SK-N-SH (cell line): ENCODE measurements around the gene SCAPER. TPM values are rescaled to one million over a fixed set of nuclear protein-coding genes. Genes with fewer than 3 reads are reported as not detected.

Experiments
- CTCF ChIA-PET: fragments of 300-600, 350-600 bp; formaldehyde crosslinking; extraction: SDS; loops from one replicate; lab custom pipeline; 2021; lab: Yijun Ruan, JAX
- POLR2A ChIA-PET: fragments of 350-600 bp; sonication (Branson Sonifier 250); formaldehyde crosslinking; extraction: SDS; loops from one replicate; lab custom pipeline; 2020; ENCODE audit warnings: antibody characterized with exemption, inconsistent platforms; lab: Yijun Ruan, JAX
- DNase-seq: peaks from one replicate; pipeline ENCODE4 v3.0.0; 2012
- H2AFZ ChIP-seq: fragments of 200-600 bp; sonication (generic); 2 replicates; pipeline ENCODE4 v1.8.1; 2016; ENCODE audit warnings: antibody characterized with exemption, mild to moderate bottlenecking, low read depth
- H3F3A ChIP-seq: fragments of 200-600 bp; sonication (generic); replicated peaks from 2 replicates; pipeline ENCODE3; 2016; ENCODE audit warnings: antibody characterized with exemption, mild to moderate bottlenecking; ENCODE audit not compliant: insufficient read depth
- H3K27ac ChIP-seq, 2 experiments: fragments of 200-500 bp in 1 of 2; fragments of 200-600 bp in 1 of 2; sonication (Bioruptor generic) in 1 of 2; sonication (generic), shearing (Covaris generic) in 1 of 2; 2 replicates each; pipeline versions ENCODE4 v1.5.1 to v1.6.1; 2014 to 2016; ENCODE audit warnings: low read depth in 2 of 2, inconsistent platforms in 1 of 2, low read length in 1 of 2, mild to moderate bottlenecking in 1 of 2, mixed read lengths in 1 of 2
- H3K27me3 ChIP-seq: fragments of 200-600 bp; sonication (generic), shearing (Covaris generic); 2 replicates; pipeline ENCODE4 v1.6.1; 2016; ENCODE audit warnings: mixed run types; ENCODE audit not compliant: insufficient read depth
- H3K36me3 ChIP-seq, 2 experiments: fragments of 200-500 bp in 1 of 2; fragments of 200-600 bp in 1 of 2; sonication (Bioruptor generic) in 1 of 2; sonication (generic) in 1 of 2; replicated peaks in 1 of 2; 2 replicates each; pipeline versions ENCODE3 to v1.5.1; 2014 to 2016; ENCODE audit warnings: low read length in 1 of 2, mild to moderate bottlenecking in 1 of 2; ENCODE audit not compliant: insufficient read depth in 2 of 2, control insufficient read depth in 1 of 2
- H3K4me1 ChIP-seq, 2 experiments: fragments of 200-500 bp in 1 of 2; fragments of 200-600 bp in 1 of 2; sonication (Bioruptor generic) in 1 of 2; sonication (generic), shearing (Covaris generic) in 1 of 2; 2 replicates each; pipeline versions ENCODE4 v1.5.1 to v1.6.1; 2014 to 2016; ENCODE audit warnings: low read depth in 1 of 2, low read length in 1 of 2, mixed run types in 1 of 2; ENCODE audit not compliant: insufficient read depth in 2 of 2, control insufficient read depth in 1 of 2
- H3K4me2 ChIP-seq: fragments of 200-600 bp; sonication (generic), shearing (Covaris generic); 2 replicates; pipeline ENCODE4 v1.6.1; 2017; ENCODE audit warnings: mixed run types
- H3K4me3 ChIP-seq, 2 experiments: fragments of 200-500 bp in 1 of 2; fragments of 200-600 bp in 1 of 2; sonication (Bioruptor generic) in 1 of 2; sonication (generic), shearing (Covaris generic) in 1 of 2; 2 replicates each; pipeline versions ENCODE4 v1.5.1 to v1.8.1; 2014 to 2016; ENCODE audit warnings: low read depth in 2 of 2, inconsistent platforms in 1 of 2, low read length in 1 of 2, mild to moderate bottlenecking in 1 of 2, mixed read lengths in 1 of 2, moderate library complexity in 1 of 2
- H3K79me2 ChIP-seq: fragments of 200-600 bp; sonication (generic); 2 replicates; pipeline ENCODE4 v1.8.1; 2017; ENCODE audit warnings: mild to moderate bottlenecking; ENCODE audit not compliant: insufficient read depth
- H3K9ac ChIP-seq: fragments of 200-600 bp; sonication (generic); 2 replicates; pipeline ENCODE4 v1.6.1; 2017; ENCODE audit warnings: mixed run types
- H3K9me2 ChIP-seq: fragments of 200-600 bp; sonication (generic); 2 replicates; pipeline ENCODE4 v1.6.1; 2017; ENCODE audit warnings: mixed run types
- H3K9me3 ChIP-seq: fragments of 200-600 bp; sonication (generic); 2 replicates; pipeline ENCODE4 v1.6.1; 2017; ENCODE audit warnings: mixed run types, mild to moderate bottlenecking, moderate library complexity
- H4K20me1 ChIP-seq: fragments of 200-600 bp; sonication (generic); 2 replicates; pipeline ENCODE4 v1.6.1; 2017; ENCODE audit warnings: mild to moderate bottlenecking, mixed run types; ENCODE audit not compliant: insufficient read depth
- ELF1 ChIP-seq: IDR thresholded peaks from 2 replicates; pipeline ENCODE4 v1.4.0; 2012
- EP300 ChIP-seq, 2 experiments: IDR thresholded peaks; 2 replicates each; pipeline versions ENCODE4 v1.4.0 to v1.6.1; 2012; ENCODE audit warnings: borderline replicate concordance in 1 of 2, low read depth in 1 of 2, low read length in 1 of 2
- JUND ChIP-seq: IDR thresholded peaks from 2 replicates; pipeline ENCODE4 v1.4.0; 2012
- MXI1 ChIP-seq: IDR thresholded peaks from 2 replicates; pipeline ENCODE4 v1.6.1; 2012; ENCODE audit warnings: mild to moderate bottlenecking, low read depth, low read length, improper control_type of control experiment
- NFIC ChIP-seq: IDR thresholded peaks from 2 replicates; pipeline ENCODE4 v1.4.0; 2012; ENCODE audit warnings: borderline replicate concordance
- POLR2AphosphoS5 ChIP-seq: IDR thresholded peaks from 2 replicates; pipeline ENCODE4 v1.6.1; 2012; ENCODE audit warnings: low read depth, low read length
- SIN3A ChIP-seq: IDR thresholded peaks from 2 replicates; pipeline ENCODE4 v1.6.1; 2012; ENCODE audit warnings: low read depth, mild to moderate bottlenecking, low read length, moderate library complexity, borderline replicate concordance
- SMC3 ChIP-seq: IDR thresholded peaks from 2 replicates; pipeline ENCODE4 v1.6.1; 2012; ENCODE audit warnings: low read depth, low read length, improper control_type of control experiment
- polyA plus RNA-seq, 3 experiments: library from polyadenylated mRNA; depleted of rRNA; stranded (reverse); fragments of >200 nt; gene quantifications; 2 replicates each; pipeline ENCODE4 v1.2.3, GENCODE V29; 2012
- TF ChIP-seq, protein P1 (sequence below): fragments of 200-600 bp; sonication (generic); IDR thresholded peaks from 2 replicates; pipeline ENCODE4 v1.6.1; 2017; ENCODE audit warnings: antibody characterized with exemption, mild to moderate bottlenecking, moderate library complexity
- TF ChIP-seq, protein P2 (sequence below): IDR thresholded peaks from 2 replicates; pipeline ENCODE4 v1.4.0; 2012; ENCODE audit warnings: low read depth, borderline replicate concordance
- TF ChIP-seq, protein P3 (sequence below): fragments of 150-350 bp; IDR thresholded peaks from 2 replicates; pipeline ENCODE4 v1.6.1; 2017; ENCODE audit warnings: antibody characterized with exemption, low read length, low read depth, borderline replicate concordance
- TF ChIP-seq, protein P4 (sequence below): IDR thresholded peaks from 2 replicates; pipeline ENCODE4 v1.4.0; 2012; ENCODE audit warnings: low read depth, borderline replicate concordance
- TF ChIP-seq, protein P5 (sequence below): IDR thresholded peaks from 2 replicates; pipeline ENCODE4; 2012

SCAPER gene
- polyA plus RNA-seq, 1 of the 3 experiments (the other 2 are of a cell fraction) = 1.8 TPM

DNA sequence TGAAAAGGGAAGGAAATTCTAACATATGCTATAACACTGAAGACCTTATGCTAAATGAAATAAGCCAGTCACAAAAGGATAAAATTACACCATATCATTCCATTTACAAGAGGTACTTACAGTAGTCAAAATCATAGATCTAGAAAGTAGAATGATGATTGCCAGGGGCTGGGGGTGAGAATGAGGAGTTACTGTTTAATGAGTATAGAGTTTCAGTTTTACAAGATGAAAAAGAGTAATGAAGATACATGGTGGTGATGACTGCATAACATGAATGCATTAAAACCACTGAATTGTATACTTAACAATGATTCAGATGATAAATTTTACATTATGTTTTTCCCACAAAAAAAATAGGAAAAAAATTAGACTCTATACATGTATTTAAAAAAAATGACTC, 152.6 kb downstream of the SCAPER start:
- no peak overlapping the region for H3K4me3 ChIP-seq
- H3K4me1 ChIP-seq = no peaks in the 10 kb centered on the region
- H3K79me2 ChIP-seq = no peaks in the 10 kb centered on the region
- POLR2A ChIA-PET = no interaction called here
- no peaks in the 10 kb centered on the region for H3K9me3 ChIP-seq
- DNase-seq = no peak
- H2AFZ ChIP-seq = no peak overlapping the region
- no peak overlapping the region for H3K4me2 ChIP-seq
- H3K36me3 ChIP-seq = peaks cover 9 to 10% of the 10 kb centered on the region in 2 experiments
- H4K20me1 ChIP-seq = no peaks in the 10 kb centered on the region
- no peak for TF ChIP-seq MXI1
- no peak for TF ChIP-seq JUND
- TF ChIP-seq, protein P1, sequence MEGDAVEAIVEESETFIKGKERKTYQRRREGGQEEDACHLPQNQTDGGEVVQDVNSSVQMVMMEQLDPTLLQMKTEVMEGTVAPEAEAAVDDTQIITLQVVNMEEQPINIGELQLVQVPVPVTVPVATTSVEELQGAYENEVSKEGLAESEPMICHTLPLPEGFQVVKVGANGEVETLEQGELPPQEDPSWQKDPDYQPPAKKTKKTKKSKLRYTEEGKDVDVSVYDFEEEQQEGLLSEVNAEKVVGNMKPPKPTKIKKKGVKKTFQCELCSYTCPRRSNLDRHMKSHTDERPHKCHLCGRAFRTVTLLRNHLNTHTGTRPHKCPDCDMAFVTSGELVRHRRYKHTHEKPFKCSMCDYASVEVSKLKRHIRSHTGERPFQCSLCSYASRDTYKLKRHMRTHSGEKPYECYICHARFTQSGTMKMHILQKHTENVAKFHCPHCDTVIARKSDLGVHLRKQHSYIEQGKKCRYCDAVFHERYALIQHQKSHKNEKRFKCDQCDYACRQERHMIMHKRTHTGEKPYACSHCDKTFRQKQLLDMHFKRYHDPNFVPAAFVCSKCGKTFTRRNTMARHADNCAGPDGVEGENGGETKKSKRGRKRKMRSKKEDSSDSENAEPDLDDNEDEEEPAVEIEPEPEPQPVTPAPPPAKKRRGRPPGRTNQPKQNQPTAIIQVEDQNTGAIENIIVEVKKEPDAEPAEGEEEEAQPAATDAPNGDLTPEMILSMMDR = no peak
- TF ChIP-seq, protein P2, sequence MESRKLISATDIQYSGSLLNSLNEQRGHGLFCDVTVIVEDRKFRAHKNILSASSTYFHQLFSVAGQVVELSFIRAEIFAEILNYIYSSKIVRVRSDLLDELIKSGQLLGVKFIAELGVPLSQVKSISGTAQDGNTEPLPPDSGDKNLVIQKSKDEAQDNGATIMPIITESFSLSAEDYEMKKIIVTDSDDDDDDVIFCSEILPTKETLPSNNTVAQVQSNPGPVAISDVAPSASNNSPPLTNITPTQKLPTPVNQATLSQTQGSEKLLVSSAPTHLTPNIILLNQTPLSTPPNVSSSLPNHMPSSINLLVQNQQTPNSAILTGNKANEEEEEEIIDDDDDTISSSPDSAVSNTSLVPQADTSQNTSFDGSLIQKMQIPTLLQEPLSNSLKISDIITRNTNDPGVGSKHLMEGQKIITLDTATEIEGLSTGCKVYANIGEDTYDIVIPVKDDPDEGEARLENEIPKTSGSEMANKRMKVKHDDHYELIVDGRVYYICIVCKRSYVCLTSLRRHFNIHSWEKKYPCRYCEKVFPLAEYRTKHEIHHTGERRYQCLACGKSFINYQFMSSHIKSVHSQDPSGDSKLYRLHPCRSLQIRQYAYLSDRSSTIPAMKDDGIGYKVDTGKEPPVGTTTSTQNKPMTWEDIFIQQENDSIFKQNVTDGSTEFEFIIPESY = no peak
- TF ChIP-seq NFIC = no peak
- no peak for TF ChIP-seq EP300 (IDR thresholded peaks at IDR 0.05; ENCODE audit: borderline replicate concordance in 1 of 2, low read depth in 1 of 2, low read length in 1 of 2)
- TF ChIP-seq ELF1 = no peak
- TF ChIP-seq SMC3 = no peak
- no peak for TF ChIP-seq POLR2AphosphoS5
- TF ChIP-seq, protein P3, sequence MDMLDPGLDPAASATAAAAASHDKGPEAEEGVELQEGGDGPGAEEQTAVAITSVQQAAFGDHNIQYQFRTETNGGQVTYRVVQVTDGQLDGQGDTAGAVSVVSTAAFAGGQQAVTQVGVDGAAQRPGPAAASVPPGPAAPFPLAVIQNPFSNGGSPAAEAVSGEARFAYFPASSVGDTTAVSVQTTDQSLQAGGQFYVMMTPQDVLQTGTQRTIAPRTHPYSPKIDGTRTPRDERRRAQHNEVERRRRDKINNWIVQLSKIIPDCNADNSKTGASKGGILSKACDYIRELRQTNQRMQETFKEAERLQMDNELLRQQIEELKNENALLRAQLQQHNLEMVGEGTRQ = no peak
- TF ChIP-seq, protein P4, sequence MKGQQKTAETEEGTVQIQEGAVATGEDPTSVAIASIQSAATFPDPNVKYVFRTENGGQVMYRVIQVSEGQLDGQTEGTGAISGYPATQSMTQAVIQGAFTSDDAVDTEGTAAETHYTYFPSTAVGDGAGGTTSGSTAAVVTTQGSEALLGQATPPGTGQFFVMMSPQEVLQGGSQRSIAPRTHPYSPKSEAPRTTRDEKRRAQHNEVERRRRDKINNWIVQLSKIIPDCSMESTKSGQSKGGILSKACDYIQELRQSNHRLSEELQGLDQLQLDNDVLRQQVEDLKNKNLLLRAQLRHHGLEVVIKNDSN = no peak
- TF ChIP-seq SIN3A = no peak
- TF ChIP-seq, protein P5, sequence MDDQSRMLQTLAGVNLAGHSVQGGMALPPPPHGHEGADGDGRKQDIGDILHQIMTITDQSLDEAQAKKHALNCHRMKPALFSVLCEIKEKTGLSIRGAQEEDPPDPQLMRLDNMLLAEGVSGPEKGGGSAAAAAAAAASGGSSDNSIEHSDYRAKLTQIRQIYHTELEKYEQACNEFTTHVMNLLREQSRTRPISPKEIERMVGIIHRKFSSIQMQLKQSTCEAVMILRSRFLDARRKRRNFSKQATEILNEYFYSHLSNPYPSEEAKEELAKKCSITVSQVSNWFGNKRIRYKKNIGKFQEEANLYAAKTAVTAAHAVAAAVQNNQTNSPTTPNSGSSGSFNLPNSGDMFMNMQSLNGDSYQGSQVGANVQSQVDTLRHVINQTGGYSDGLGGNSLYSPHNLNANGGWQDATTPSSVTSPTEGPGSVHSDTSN = no peak
- CTCF ChIA-PET = no interaction called here
- no peaks in the 10 kb centered on the region for H3K9me2 ChIP-seq
- H3F3A ChIP-seq = no peaks in the 10 kb centered on the region
- H3K9ac ChIP-seq = no peak overlapping the region
- H3K27ac ChIP-seq = no peak overlapping the region
- no peaks in the 10 kb centered on the region for H3K27me3 ChIP-seq
